GM13976 (cell line): ENCODE data around the gene PAQR9.

Source experiments
- DNase-seq: peaks from one replicate; pipeline ENCODE4 v3.0.0; 2012; ENCODE audit warnings: low spot score
- CTCF ChIP-seq: IDR thresholded peaks from 2 replicates; pipeline ENCODE4 v1.5.1; 2012; ENCODE audit warnings: borderline replicate concordance, mild to moderate bottlenecking; ENCODE audit not compliant: insufficient read depth; ENCODE audit errors: extremely low read depth, missing control alignments, control extremely low read depth
- in situ Hi-C: fragments of 300-500 bp; cut with MboI; formaldehyde crosslinking; loops from one replicate; pipeline ENCODE4 v1.12.0; 2022; ENCODE audit warnings: low sequenced_read_pairs, mixed read lengths, inconsistent platforms; ENCODE audit not compliant: unreplicated experiment

PAQR9 gene

DNA sequence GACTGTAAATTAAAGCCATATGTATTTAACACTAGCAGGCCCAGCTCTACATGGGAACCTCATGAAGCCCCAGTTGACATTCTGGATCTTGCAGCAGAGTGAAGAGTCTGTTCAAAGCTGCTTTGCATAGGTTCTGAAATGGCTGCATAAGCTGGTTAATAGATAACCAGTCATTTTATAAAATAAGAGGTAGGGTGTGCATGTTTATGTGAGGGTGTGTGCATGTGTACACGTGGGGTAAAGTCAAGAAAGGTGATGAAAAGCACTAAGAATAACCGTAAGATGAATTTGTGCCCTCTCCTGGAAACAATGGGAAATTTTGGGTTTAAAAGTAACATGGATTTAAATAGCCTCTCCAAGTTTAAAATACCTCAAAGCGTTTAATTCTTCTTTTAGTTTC is 33.0 kb downstream of the PAQR9 start:
- no peak for DNase-seq
- no peak for TF ChIP-seq CTCF
- in situ Hi-C loops: no loop called here

- TF ChIP-seq CTCF: no peak
- in situ Hi-C loops: no loop called here
- no peak for DNase-seq
Observed at GRCh38 chr3:142929890-142930289, 33.6 kb downstream of the PAQR9 start.

DNA sequence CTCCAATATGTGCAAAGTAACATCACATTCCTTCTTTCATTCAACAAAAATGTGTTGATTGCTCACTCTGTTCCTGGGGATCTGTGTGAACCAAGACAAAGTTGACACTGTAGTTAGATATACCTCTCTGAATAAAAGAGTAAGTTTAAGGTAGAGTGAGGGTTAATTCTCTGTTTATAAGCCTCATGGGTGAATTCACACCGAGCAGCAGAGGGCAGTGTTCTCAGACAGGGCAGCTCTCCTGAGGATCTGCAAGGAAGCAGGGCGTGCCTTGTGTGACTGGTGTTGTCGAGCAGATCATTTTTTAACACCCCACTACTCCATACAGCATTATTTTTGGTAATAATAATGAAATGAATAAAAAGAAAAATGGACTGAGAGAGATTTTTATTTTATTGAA is 34.4 kb downstream of the PAQR9 start:
- in situ Hi-C loops: no loop called here
- peak; percentile 58 for TF ChIP-seq CTCF
- DNase-seq: peak; percentile 48

DNA sequence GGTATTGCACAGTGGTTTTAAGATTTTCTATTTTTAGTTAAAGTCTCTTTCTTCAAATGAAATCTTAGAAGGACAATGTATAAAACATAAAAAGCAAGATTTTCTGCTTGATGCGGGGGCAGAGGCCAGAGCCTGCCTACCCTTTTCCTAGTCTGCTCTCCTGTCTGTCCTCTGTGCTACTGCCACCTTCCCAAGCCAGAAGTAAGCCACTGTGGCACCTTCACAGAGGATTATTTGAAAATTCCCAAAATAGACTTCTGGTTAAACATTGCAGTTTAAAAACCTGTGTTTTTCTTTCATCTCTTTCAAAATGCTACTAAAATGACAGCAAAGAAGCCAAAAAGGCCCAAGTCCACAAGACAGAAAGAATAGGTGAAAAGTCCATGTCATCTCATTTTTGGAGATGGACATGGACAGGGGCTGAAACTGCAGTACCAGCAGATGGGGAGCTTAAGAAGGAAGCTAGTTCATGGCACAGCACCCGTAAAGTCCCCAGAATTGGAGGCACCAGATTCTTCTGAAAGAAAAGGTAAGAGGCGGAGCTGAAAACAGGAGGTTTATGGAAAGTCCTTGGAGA is 37.0 kb downstream of the PAQR9 start:
- in situ Hi-C loops: no loop called here
- TF ChIP-seq CTCF: no peak
- DNase-seq: no peak

GRCh38 chr3:142925140-142925539 is 38.3 kb downstream of the PAQR9 start:
- no peak for TF ChIP-seq CTCF
- DNase-seq: no peak
- in situ Hi-C loops: no loop called here

DNA sequence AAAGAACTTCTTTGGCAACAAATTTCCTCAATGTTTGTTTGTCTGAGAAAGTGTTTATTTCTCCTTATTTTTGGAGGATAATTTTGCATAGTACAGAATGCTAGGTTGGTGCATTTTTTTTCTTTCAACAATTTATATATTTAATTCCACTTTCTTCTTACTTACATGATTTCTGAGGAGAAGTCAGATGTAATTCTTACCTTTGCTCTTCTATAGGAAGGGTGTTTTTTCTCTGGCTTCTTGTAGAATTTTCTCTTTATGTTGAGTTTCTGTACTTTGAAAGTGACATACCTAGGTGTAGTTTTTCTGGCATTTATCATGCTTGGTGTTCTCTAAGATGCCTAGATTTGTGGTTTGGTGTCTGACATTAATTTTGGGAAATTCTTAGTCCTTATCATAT is 39.8 kb downstream of the PAQR9 start:
- in situ Hi-C loops: no loop called here
- DNase-seq: no peak
- TF ChIP-seq CTCF: no peak

- no peak for TF ChIP-seq CTCF
- DNase-seq: no peak
- in situ Hi-C loops: no loop called here
Observed at GRCh38 chr3:142916605-142917004, 46.9 kb downstream of the PAQR9 start.
